ENCODE data around the gene MFAP3L. TPM values are rescaled to one million over a fixed set of nuclear protein-coding genes. Genes with fewer than 3 reads are reported as not detected.

Gene MFAP3L
- total RNA-seq, 1 experiment from 2014 or later = 5.1 TPM

DNA sequence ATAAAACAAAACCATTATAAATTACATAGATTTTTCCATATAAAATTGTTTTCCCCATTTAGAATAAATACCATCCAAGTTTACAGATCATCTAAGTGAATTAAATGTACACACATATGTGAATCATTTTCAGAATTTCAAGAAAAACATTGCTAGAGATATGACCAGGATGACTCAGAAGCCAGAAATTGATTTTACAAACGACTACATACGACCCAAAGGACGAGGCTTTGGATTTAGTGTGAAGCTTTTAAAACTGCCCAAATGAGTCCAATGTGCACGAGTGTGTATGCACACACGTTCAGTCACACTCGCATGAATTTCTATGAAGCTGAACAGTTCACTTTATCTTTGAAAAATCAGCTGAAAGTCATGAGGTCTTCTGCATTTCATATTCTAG lies 37.9 kb downstream of the MFAP3L start:
- Mint-ChIP-seq H3K27ac (no peak overlapping the region), H3K27me3 (ENCODE audit: low read depth) (no peaks in the 10 kb centered on the region)
- H2AK5ac ChIP-seq (ENCODE audit: insufficient read length, low read length) = no peak overlapping the region

More for the DNA sequence above, 37.9 kb downstream of the MFAP3L start:
- no peak overlapping the region for H4K91ac ChIP-seq (ENCODE audit: insufficient read length, low read depth, low read length)
- no peak overlapping the region for H3K9ac ChIP-seq (ENCODE audit: extremely low read depth, insufficient read length, low read length)
- H4K5ac ChIP-seq (ENCODE audit: insufficient read length, low read depth, low read length) = no peak overlapping the region
- H2AFZ ChIP-seq (ENCODE audit: low read length) = no peak overlapping the region
- Mint-ChIP-seq H3K4me1 (peaks cover 13 to 19% of the 10 kb centered on the region in 2 experiments), H3K4me3 (no peak overlapping the region), H3K9me3 (peaks cover 0 to 2% of the 10 kb centered on the region in 2 experiments; a peak in 1 of 5 replicates), H3K36me3 (ENCODE audit: insufficient read depth in 1 of 3, low read depth in 3 of 3) (peaks cover 0 to 11% (median 7%) of the 10 kb centered on the region in 3 experiments; a peak in 6 of 7 replicates)
- no peaks in the 10 kb centered on the region for H3K79me1 ChIP-seq (ENCODE audit: insufficient read depth, low read depth, low read length, poor library complexity, severe bottlenecking)
- H3K56ac ChIP-seq (ENCODE audit: insufficient read length, low read depth, low read length) = no peak overlapping the region
- H3K27ac ChIP-seq (ENCODE audit: insufficient read length, low read depth, low read length) = no peak overlapping the region
- H3K9me3 ChIP-seq (ENCODE audit: control insufficient read depth, low read depth, low read length) = no peaks in the 10 kb centered on the region
- no peak overlapping the region for H2BK5ac ChIP-seq (ENCODE audit: insufficient read length, low read length)
- H3T11ph ChIP-seq (ENCODE audit: low read length) = no peak overlapping the region
- WGBS (ENCODE audit: extremely low coverage, insufficient read length, low lambda C conversion rate) = no CpG with 5 or more reads among the region's 6 CpGs
- no peaks in the 10 kb centered on the region for H3K79me2 ChIP-seq (ENCODE audit: insufficient read depth, low read length)
- no peak overlapping the region for H3K4me2 ChIP-seq (ENCODE audit: insufficient read depth, insufficient read length, low read length)
- H3K27me3 ChIP-seq (ENCODE audit: insufficient read depth, low read length) = no peaks in the 10 kb centered on the region
- no peak overlapping the region for H2BK12ac ChIP-seq (ENCODE audit: insufficient read length, low read depth, low read length)
- no peak overlapping the region for H2BK20ac ChIP-seq (ENCODE audit: low read depth, low read length, poor library complexity, severe bottlenecking)
- H3K4me1 ChIP-seq (ENCODE audit: insufficient read depth, low read length) = peaks cover 3% of the 10 kb centered on the region; the same call in 1 of the 2 replicates
- TF ChIP-seq, protein P1, sequence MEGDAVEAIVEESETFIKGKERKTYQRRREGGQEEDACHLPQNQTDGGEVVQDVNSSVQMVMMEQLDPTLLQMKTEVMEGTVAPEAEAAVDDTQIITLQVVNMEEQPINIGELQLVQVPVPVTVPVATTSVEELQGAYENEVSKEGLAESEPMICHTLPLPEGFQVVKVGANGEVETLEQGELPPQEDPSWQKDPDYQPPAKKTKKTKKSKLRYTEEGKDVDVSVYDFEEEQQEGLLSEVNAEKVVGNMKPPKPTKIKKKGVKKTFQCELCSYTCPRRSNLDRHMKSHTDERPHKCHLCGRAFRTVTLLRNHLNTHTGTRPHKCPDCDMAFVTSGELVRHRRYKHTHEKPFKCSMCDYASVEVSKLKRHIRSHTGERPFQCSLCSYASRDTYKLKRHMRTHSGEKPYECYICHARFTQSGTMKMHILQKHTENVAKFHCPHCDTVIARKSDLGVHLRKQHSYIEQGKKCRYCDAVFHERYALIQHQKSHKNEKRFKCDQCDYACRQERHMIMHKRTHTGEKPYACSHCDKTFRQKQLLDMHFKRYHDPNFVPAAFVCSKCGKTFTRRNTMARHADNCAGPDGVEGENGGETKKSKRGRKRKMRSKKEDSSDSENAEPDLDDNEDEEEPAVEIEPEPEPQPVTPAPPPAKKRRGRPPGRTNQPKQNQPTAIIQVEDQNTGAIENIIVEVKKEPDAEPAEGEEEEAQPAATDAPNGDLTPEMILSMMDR (conservative IDR thresholded peaks at IDR 0.05) = no peak
- H3K14ac ChIP-seq (ENCODE audit: insufficient read depth, low read length) = no peak overlapping the region
- no peaks in the 10 kb centered on the region for H4K20me1 ChIP-seq (ENCODE audit: control insufficient read depth, insufficient read depth, insufficient read length)
- H3K4ac ChIP-seq (ENCODE audit: low read depth, low read length) = no peak overlapping the region
- H2BK15ac ChIP-seq (ENCODE audit: low read depth, low read length) = no peak overlapping the region
- no peak overlapping the region for H2BK120ac ChIP-seq (ENCODE audit: low read depth, low read length, poor library complexity, severe bottlenecking)
- no peak overlapping the region for H3K18ac ChIP-seq (ENCODE audit: insufficient read length, low read depth, low read length)
- no peak overlapping the region for H4K8ac ChIP-seq (replicated peaks; ENCODE audit: insufficient read length, low read depth, low read length)
- DNase-seq = no peak
- H3K23me2 ChIP-seq (ENCODE audit: insufficient read length, low read depth, low read length, poor library complexity, severe bottlenecking) = no peaks in the 10 kb centered on the region
- H3K23ac ChIP-seq (ENCODE audit: insufficient read length, low read depth, low read length) = no peak overlapping the region

All from H9 (cell line).